Stomach (tissue), 4 donors: ENCODE measurements around the gene ANKS1B.

Source experiments
- POLR2A ChIP-seq, 4 donors: fragments of 450-650 bp; IDR thresholded peaks; one replicate each; pipeline ENCODE4 v1.6.1; 2016; ENCODE audit warnings: antibody characterized with exemption in 4 of 4, control low read depth in 2 of 4, mild to moderate bottlenecking in 1 of 4, moderate library complexity in 1 of 4
- POLR2AphosphoS5 ChIP-seq, 3 donors: sonication (generic); formaldehyde crosslinking; IDR thresholded peaks; one replicate each; pipeline ENCODE4 v1.6.1; 2016; ENCODE audit warnings: antibody characterized with exemption in 3 of 3
- TF ChIP-seq, protein P1 (sequence below), 7 experiments: fragments of 450-650 bp in 4 of 7; fragments of 200-600 bp in 3 of 7; sonication (generic) in 3 of 7; IDR thresholded peaks; one replicate each; pipeline ENCODE4 v1.5.1; 2016 to 2019; ENCODE audit warnings: antibody characterized with exemption in 7 of 7, control low read depth in 2 of 7, mild to moderate bottlenecking in 1 of 7

DNA sequence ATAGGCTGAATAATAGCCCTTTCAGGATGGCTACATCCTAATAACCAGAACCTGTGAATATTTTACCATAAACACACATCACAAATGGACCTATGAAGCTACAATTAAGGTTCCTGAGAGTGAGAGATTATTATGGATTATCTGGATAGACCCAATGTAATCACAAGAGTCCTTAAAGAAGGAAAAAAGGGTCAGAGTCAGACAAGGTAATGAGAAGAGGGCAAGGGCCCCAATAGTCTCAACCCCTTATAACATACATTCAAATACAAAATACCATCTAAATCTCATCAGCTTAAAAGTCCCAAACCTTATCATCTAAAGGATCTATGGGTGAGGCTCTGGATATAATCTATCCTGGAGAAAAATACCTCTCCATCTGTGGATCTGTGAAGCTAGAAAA lies 272.5 kb downstream of the ANKS1B start:
- TF ChIP-seq, protein P1, sequence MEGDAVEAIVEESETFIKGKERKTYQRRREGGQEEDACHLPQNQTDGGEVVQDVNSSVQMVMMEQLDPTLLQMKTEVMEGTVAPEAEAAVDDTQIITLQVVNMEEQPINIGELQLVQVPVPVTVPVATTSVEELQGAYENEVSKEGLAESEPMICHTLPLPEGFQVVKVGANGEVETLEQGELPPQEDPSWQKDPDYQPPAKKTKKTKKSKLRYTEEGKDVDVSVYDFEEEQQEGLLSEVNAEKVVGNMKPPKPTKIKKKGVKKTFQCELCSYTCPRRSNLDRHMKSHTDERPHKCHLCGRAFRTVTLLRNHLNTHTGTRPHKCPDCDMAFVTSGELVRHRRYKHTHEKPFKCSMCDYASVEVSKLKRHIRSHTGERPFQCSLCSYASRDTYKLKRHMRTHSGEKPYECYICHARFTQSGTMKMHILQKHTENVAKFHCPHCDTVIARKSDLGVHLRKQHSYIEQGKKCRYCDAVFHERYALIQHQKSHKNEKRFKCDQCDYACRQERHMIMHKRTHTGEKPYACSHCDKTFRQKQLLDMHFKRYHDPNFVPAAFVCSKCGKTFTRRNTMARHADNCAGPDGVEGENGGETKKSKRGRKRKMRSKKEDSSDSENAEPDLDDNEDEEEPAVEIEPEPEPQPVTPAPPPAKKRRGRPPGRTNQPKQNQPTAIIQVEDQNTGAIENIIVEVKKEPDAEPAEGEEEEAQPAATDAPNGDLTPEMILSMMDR (IDR thresholded peaks at IDR 0.05), result no peak
- no peak for TF ChIP-seq POLR2AphosphoS5 (IDR thresholded peaks at IDR 0.05)
- no peak for TF ChIP-seq POLR2A (IDR thresholded peaks at IDR 0.05)
